ENCODE measurements around the gene MSANTD3.
"Not testable (repeated sequence)": the region's sequence is repeated elsewhere in the genome, so short reads cannot be mapped to it uniquely, and the experiment has no call there.

Gene MSANTD3

GRCh38 chr9:100426530-100427365, at the start of gene MSANTD3:
MSANTD3 (plus strand) TSS chr9:100427143; CDS start chr9:100441939, 14,796 bp downstream.
- DNase-seq, result peak; percentile 49

- no peak for DNase-seq
Observed at GRCh38 chr9:100379862-100380261, 47.1 kb upstream of the MSANTD3 start.

DNA sequence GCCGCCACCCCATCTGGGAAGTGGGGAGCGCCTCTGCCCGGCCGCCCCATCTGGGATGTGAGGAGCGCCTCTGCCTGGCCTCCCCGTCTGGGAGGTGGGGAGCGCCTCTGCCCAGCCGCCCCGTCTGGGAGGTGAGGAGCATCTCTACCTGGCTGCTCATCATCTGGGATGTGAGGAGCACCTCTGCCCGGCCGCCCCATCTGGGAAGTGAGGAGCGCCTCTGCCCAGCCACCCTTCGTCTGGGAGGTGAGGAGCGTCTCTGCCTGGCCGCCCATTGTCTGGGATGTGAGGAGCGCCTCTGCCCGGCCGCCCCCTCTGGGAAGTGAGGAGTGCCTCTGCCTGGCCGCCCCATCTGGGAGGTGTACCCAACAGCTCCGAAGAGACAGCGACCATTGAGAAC, 34.0 kb upstream of the MSANTD3 start:
- not testable (repeated sequence) for DNase-seq

- DNase-seq, result no peak
Observed at GRCh38 chr9:100394032-100394695, 32.8 kb upstream of the MSANTD3 start.

DNA sequence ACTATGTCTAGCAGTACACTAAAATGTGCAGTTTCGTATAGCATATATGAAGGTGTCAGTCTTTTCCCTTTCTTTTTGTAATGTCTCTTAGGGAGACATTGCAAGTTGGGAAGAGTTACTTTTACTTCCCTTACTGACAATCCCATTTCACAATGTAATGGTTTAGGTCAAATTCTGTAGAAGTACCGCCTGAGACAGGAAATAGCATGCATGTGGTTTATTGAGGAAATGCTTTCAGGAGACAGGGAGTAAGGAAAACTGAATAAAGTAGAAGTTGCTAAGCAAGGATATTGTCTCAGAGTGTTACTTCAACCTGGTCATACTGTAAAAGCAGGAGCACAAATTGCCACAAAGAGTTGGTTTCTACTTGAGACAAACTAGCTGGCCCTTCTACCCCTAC, 32.1 kb upstream of the MSANTD3 start:
- no peak for DNase-seq

- no peak for DNase-seq
Observed at GRCh38 chr9:100396769-100397168, 30.2 kb upstream of the MSANTD3 start.

DNA sequence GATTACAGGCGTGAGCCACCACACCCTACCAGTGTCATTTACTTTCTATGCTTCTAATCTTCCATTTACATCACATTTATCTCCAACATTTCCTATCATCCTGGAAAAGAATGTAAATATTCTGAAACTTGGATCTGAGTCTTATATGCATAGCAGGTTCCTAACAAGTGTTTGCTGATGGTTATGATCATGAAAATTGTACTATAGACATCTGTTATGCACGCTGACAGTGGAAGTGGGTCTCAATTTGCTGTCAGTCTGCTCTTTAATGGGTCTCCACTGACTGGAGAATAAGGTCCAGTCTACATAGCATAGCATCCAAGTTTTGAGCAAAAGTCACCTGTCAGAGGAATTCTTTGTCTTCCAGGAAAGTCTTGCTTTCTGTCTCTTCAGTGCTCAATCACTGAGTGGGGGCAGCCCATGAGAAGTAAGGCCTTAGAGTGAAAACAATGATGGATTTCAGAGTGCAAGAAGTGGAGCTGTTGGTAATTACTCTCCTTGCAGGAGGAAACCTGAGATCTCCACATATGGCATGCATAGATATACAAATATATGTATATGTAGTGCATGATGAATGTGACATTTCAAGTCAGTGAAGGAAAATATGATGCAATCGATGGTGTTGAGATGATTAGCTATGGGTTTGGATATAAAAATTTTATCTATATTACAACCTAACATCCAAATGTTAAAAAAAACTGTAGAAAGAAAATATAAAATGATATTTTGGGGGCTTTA, 29.2 kb upstream of the MSANTD3 start:
- DNase-seq, result no peak

- no peak for DNase-seq
Observed at GRCh38 chr9:100401042-100401441, 25.9 kb upstream of the MSANTD3 start.

GRCh38 chr9:100406962-100407361, 20.0 kb upstream of the MSANTD3 start:
- no peak for DNase-seq

DNA sequence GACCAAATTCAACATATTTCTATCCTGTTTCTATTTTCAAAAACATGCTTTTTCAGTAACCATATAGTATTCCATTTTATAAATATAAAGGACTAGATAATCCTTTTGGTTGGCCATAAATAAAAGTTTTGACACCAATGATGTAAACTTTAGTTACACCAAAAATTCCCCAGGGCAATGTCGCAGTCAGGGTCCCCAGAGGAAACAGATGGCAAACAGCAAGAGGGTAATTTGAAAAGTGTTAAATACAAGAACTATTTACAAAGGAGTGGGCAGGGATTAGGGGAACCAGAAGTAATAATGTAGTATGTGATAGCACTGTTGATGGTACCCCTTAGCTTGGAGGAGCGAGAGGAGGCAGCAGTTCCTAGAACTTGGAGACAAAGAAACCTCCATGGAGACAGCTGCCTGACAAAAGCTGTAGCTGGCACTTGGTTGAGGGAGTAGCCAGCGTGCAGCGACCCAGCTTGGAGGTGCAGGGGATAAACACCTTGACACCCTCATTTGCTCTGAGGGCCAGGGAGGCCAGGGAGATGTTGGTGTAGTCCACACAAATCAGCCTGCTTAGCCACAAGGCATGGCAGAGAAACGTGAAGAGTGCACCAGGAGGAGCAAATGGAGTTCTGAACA, 18.3 kb upstream of the MSANTD3 start:
- no peak for DNase-seq

GRCh38 chr9:100409176-100409556, 17.8 kb upstream of the MSANTD3 start:
- no peak for DNase-seq

- peak; percentile 89 for DNase-seq
Observed at GRCh38 chr9:100411472-100412283, 15.3 kb upstream of the MSANTD3 start.

DNA sequence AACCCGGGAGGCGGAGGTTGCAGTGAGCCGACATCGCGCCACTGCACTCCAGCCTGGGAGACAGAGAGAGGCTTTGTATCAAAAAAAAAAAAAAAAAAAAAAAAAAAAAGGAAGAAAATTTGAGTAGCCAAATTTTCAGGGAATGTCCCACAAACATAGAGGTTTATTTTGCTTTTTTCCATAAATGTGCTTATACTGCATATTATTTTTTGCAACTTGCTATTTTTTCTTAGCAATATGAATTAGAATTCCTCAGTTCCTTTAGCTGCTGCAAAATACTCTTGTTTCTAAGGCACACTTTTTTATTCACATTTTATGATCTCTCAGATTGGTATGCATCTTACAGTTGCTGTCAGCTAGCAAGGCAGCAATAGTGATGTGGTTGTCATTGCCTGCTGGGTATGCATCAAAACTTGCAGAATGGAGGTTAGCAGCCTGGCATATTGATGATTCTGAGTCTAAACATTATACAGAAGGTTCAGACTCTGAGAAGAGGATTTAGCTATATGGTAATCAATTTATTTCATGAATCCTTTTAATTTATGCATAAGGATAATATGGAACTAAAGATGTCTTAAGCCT, 13.0 kb upstream of the MSANTD3 start:
- DNase-seq, result no peak

DNA sequence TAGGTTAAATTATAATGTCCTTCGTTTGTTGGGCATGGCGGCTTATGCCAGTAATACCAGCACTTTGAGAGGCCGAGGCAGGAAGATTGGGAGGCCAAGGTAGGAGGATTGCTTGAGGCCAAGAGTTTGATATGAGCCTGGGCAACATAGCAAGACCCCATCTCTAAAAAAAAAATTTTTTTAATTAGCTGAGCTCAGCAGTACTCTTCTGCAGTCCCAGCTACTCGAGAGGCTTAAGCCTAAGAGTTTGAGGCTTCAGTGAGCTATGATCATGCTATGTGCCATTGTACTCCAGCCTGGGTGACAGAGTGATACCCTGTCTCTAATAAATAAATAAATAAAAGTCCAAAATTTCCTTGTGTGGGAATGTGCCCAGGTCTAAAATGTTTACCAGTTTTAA, 9.1 kb upstream of the MSANTD3 start:
- no peak for DNase-seq

DNA sequence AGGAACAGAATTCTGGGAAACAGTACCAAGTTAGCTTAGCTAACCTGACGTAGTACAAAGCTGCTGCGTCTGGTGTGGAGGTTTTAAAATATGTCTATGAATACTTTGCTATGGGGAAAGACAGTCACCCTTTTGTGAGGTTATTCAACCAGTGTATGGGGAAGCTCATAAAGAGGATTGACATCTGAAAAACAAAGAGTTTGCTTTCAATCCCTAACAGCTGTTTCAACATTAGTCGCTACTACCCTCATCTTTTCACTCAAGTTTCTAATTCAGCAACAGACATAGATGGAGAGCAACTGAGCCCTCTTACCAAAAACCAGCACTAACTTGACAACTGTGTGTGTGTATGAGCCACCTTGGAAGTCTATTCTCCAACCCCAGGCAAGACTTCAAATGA, 7.8 kb upstream of the MSANTD3 start:
- no peak for DNase-seq

DNA sequence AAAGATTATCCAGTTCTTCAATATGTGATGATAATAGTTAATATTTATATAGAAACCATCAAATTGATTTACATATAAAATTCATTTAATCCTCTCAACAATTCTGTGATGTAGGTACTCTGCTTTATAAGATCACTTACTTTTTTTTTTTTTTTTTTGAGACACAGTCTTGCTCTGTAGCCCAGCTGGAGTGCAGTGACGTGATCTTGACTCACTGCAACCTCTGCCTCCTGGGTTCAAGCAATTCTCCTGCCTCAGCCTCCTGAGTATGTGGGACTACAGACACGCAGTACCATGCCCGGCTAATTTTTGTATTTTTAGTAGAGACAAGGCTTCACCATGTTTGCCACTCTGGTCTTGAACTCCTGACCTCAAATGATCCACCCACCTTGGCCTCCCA, 5.8 kb upstream of the MSANTD3 start:
- DNase-seq, result not testable (repeated sequence)

DNA sequence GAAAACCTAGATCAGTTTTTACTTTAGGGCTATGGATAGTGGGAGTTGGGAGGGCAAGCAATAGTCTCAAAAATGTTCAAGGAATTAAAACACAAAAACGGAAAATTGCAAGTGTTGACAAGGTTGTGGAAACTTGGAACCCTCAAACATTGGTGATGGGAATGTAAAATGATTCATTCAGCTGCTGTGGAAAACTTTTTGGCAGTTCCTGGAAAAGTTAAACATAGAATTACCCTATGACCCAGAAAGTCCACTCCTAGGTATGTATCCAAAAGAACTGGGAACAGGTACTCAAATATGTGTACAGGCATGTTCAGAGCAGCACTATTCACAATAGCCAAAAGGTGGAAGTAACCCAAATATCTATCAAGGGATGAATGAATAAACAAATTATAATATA, 1.2 kb upstream of the MSANTD3 start:
- no peak for DNase-seq

- DNase-seq, result peak; percentile 5
Observed at GRCh38 chr9:100426189-100426529, 784 bp upstream of the MSANTD3 start.

- peak; percentile 21 for DNase-seq
Observed at GRCh38 chr9:100427366-100428263, 672 bp downstream of the MSANTD3 start.

- DNase-seq, result no peak
Observed at GRCh38 chr9:100428871-100429654, 2.1 kb downstream of the MSANTD3 start.

Measured in activated CD4-positive, alpha-beta T cell treated with anti-CD3 and anti-CD28 coated beads, Interleukin-2, amount 50 U/mL, for 16 hours (primary cell).